ENCODE results near the gene CEP162.

DNA sequence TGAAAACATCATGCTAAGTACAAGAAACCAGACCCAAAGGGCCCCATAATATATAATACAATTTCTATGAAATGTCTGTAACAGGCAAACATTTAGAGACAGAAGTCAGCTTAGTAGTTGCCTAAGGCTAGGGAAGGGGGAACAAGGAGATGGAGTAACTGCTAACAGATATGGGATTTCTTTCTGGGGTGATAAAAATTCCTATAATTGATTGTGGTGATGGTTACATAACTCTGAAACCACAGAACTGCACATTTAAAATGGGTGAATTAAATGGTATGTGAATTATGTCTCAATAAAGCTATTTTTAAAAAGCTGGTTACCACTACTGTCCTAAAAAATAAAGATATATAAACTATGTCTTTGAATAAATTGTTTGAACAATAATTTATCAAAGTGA lies 3.2 kb downstream of the CEP162 start:
- no peak for TF ChIP-seq POLR2AphosphoS5 (IDR thresholded peaks at IDR 0.05; ENCODE audit: low read depth, low read length)
- TF ChIP-seq, protein P1, sequence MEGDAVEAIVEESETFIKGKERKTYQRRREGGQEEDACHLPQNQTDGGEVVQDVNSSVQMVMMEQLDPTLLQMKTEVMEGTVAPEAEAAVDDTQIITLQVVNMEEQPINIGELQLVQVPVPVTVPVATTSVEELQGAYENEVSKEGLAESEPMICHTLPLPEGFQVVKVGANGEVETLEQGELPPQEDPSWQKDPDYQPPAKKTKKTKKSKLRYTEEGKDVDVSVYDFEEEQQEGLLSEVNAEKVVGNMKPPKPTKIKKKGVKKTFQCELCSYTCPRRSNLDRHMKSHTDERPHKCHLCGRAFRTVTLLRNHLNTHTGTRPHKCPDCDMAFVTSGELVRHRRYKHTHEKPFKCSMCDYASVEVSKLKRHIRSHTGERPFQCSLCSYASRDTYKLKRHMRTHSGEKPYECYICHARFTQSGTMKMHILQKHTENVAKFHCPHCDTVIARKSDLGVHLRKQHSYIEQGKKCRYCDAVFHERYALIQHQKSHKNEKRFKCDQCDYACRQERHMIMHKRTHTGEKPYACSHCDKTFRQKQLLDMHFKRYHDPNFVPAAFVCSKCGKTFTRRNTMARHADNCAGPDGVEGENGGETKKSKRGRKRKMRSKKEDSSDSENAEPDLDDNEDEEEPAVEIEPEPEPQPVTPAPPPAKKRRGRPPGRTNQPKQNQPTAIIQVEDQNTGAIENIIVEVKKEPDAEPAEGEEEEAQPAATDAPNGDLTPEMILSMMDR (IDR thresholded peaks at IDR 0.05; ENCODE audit: control extremely low read depth in 1 of 3, insufficient read depth in 1 of 3, low read depth in 1 of 3, low read length in 3 of 3) = no peak
- no peak for TF ChIP-seq POLR2A (IDR thresholded peaks at IDR 0.05; ENCODE audit: control extremely low read depth in 1 of 2, low read depth in 2 of 2, low read length in 2 of 2)
- TF ChIP-seq, protein P2, sequence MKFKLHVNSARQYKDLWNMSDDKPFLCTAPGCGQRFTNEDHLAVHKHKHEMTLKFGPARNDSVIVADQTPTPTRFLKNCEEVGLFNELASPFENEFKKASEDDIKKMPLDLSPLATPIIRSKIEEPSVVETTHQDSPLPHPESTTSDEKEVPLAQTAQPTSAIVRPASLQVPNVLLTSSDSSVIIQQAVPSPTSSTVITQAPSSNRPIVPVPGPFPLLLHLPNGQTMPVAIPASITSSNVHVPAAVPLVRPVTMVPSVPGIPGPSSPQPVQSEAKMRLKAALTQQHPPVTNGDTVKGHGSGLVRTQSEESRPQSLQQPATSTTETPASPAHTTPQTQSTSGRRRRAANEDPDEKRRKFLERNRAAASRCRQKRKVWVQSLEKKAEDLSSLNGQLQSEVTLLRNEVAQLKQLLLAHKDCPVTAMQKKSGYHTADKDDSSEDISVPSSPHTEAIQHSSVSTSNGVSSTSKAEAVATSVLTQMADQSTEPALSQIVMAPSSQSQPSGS (IDR thresholded peaks at IDR 0.05; ENCODE audit: low read length) = no peak
- TF ChIP-seq EZH2 (IDR thresholded peaks at IDR 0.05; ENCODE audit: low read depth, low read length, severe bottlenecking) = no peak
- no peak for TF ChIP-seq CREB1 (IDR thresholded peaks at IDR 0.05)
- TF ChIP-seq HDAC6 (IDR thresholded peaks at IDR 0.05; ENCODE audit: low read depth, low read length) = no peak
- TF ChIP-seq EP300 (IDR thresholded peaks at IDR 0.05; ENCODE audit: borderline replicate concordance in 1 of 2, low read depth in 2 of 2, low read length in 2 of 2) = no peak
- TF ChIP-seq, protein P3, sequence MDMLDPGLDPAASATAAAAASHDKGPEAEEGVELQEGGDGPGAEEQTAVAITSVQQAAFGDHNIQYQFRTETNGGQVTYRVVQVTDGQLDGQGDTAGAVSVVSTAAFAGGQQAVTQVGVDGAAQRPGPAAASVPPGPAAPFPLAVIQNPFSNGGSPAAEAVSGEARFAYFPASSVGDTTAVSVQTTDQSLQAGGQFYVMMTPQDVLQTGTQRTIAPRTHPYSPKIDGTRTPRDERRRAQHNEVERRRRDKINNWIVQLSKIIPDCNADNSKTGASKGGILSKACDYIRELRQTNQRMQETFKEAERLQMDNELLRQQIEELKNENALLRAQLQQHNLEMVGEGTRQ (IDR thresholded peaks at IDR 0.05; ENCODE audit: low read length) = no peak
- no peak for TF ChIP-seq SIN3A (conservative IDR thresholded peaks at IDR 0.05 in 1 of 2, IDR thresholded peaks at IDR 0.05 in 1 of 2; ENCODE audit: low read depth in 1 of 2, low read length in 2 of 2)
- TF ChIP-seq YY1 (IDR thresholded peaks at IDR 0.05; ENCODE audit: low read depth, low read length) = no peak

All from H1 (cell line).